Lung microvascular endothelial cell (primary cell): ENCODE measurements around the gene SLC6A19. TPM values are rescaled to one million over a fixed set of nuclear protein-coding genes. Genes with fewer than 3 reads are reported as not detected.
A peak's percentile ranks its signal among the peaks of the same experiment; 100 is the strongest.

ENCODE experiments used
- DNase-seq, 2 donors: peaks; one replicate each; pipeline versions ENCODE4 v3.0.0 to v3.0.0-alpha.2; 2010; ENCODE audit warnings: low read depth in 2 of 2
- total RNA-seq: library from RNA; depleted of rRNA; stranded (reverse); fragments of >200 nt; gene quantifications from 2 replicates; pipeline ENCODE4 v1.2.1, GENCODE V29; 2014

SLC6A19 gene
- total RNA-seq, 1 donor from 2014 or later = not detected

GRCh38 chr5:1179383-1179715 is 22.0 kb upstream of the SLC6A19 start:
- no peak for DNase-seq

- DNase-seq = no peak
These were observed 21.3 kb upstream of the SLC6A19 start for GRCh38 chr5:1180096-1180495.

GRCh38 chr5:1180841-1181271 is 20.5 kb upstream of the SLC6A19 start:
- DNase-seq = no peak

DNA sequence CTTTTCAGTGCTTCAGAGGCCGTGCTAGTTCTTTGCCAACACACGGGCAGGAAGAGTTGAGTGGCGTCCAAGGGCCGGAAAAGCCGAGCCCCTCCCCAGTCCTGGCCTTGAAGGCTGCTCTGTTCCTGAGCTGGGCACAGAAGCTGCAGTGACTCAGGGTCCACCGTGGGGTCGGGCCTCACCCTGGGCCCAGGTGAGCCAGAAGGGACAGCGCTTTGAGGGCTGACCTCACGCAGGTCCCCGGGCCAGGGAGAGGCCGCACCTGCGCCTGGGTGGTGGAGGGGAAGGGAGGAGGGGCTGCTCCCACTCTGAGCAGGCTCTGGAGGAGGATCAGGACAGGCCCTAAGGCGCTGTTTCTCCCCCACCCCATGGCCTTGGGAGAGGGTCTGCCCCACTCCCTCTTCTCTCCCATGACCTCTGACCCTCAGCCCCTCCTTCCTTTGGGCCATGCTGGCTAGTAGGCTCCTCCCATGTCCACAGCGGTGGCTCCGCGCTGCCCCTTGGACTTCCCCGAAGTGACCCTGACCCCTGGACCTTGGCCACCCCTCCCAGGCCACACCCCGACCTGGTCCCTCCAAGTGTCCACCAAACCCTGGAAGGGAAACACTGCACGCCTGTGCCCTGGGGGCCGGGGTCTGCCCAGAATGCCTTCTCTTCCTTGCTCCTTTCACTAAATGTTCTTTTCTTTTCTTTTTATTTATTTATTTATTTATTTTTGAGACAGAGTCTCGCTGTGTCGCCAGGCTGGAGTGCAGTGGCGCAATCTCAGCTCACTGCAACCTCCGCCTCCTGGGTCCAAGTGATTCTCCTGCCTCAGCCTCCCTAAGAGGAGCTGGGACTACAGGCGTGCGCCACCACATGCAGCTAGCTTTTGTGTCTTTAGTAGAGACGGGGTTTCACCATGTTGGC is 19.7 kb upstream of the SLC6A19 start:
- DNase-seq = no peak

DNA sequence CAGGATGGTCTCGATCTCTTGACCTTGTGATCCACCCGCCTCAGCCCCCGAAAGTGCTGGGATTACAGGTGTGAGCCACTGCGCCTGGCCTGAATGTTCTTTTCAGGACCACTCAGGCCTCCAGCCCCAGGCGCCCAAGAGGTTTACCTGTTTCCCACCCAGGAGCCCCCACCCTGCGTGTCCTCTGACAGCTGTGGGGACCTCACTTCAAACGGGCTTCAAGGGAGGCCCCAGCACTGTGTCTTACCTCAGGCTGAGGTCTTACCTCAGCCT is 19.1 kb upstream of the SLC6A19 start:
- DNase-seq = no peak

DNA sequence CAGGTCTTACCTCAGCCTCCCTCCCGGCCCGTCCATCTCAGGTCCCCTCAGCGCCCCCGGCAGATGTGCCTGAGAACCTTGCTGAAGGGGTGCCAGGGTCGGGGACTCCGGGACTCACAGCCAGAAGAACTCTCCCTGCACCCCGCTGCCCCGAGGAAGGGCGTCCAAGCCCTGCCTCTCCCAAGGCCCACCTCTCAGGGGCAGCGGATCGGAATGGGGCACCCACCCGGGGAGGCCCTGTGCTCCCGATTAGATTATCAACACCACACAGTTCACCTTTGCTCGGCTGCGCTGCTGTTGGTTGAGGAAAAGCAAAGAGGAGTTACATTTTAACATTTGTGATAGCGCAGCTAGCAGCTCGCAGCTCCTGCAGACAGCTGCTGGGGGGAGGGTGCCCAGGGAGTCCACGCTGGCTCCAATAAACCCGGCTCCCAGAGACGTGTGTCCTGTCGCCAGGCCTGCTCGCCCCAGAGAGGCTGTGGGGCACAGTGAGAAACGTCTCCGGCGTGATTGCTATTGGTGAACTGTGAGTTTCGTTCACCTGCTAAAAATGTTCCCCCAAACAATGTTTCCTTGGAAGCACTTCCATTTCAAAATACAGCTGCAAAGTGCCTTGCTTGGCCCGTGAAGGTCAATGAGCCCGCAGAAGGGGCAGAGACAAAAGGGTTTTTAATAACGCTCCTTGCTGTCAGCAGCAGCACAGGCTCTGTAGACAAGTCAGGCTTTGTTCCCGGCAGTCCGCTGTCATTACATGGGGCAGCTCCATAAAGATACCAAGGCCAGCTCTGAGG is 18.6 kb upstream of the SLC6A19 start:
- DNase-seq = no peak

- no peak for DNase-seq
These were observed 17.8 kb upstream of the SLC6A19 start for GRCh38 chr5:1183424-1184162.

DNA sequence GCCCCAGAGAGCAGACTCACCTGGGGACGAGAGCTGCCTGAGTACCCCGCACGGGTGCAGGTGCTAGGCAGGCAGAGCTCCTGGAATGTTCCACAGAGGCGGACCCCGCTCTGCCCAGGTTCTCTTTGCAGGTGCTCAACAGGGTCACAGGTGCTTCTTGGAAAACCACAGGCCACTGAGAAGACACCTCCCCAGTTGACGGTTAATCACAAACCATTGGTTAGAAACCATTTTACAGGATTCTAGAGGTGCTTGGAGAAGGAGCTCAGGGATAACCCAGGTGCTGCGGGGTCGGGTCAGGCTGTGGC is 17.3 kb upstream of the SLC6A19 start:
- DNase-seq = no peak

DNA sequence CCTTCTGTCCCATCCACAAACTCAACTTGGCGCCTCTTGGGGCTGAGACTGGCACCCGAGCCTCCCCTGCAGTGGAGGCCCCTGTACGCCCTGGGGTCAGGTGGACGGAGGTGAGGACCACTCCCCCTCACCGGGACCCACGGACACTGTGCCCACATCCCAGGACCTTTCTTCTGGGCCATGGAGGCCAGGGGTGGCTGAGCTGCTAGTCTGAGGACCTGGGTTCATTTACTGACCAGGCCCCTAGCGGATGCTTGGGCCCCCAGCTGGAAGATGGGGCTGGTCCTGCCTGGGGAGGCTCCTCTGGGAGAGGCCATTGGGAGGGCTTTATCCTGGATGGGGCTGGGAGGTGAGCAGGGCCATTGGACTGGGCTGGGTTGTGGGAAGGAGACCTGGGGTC is 16.9 kb upstream of the SLC6A19 start:
- DNase-seq = no peak

GRCh38 chr5:1185038-1185627 is 16.3 kb upstream of the SLC6A19 start:
- DNase-seq = no peak

GRCh38 chr5:1185629-1186350 is 15.6 kb upstream of the SLC6A19 start:
- DNase-seq = peak in 1 of 2 donors; percentile 70

- no peak for DNase-seq
These were observed 14.8 kb upstream of the SLC6A19 start for GRCh38 chr5:1186351-1187233.

DNA sequence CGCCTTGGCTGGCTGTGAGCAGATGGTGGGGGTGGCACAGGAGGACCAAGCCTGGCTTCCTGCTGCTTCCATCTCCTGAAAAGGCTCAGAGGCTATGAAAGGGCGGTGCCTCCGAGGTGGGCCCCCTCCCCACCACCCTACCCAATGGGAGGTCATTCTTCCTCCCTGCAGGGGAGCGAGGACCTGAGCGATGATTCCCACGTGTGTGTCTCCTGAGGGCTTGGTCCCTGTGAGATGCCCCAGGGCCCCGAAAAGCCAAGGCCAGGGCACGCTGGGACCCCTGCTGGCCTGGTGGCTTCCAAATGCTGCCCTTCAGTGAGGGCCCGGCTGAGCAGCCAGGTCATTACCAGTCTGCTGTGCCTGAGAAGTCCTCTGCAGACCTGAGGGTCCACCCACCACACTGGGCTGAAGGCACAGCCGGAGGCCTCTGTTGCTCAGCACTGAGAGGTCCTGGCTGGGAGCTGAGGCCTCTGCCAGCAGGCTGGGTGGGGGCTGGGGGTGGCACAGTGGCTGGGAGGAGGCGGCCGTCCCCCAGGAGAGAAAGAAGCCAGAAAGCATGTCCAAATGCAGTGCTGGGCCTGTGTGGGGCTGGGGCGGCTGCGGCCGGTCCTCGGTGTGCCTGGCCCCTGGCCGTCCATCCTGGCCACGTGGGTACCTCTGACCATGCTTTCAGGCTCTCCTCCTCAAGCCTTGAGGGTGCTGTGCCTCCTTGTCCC is 14.0 kb upstream of the SLC6A19 start:
- no peak for DNase-seq

DNA sequence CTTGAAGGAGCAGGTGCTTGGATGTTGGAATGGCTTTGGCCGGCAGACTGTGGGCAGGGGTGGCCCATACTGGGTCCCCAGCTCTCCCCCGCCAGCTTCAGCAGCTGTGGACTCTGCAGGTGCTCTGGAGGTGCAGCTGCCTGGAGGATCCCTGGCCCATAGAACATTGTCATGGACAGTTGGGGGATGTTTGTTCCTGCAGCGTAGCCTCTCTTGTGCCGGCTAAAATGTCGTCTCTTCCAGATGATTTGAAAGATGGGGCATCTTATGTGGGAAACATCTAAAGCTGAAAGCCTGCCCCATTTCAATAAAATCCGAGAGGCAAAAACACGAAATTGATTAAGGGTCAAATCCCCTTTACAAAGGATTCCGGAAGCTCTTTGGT is 13.5 kb upstream of the SLC6A19 start:
- no peak for DNase-seq

DNA sequence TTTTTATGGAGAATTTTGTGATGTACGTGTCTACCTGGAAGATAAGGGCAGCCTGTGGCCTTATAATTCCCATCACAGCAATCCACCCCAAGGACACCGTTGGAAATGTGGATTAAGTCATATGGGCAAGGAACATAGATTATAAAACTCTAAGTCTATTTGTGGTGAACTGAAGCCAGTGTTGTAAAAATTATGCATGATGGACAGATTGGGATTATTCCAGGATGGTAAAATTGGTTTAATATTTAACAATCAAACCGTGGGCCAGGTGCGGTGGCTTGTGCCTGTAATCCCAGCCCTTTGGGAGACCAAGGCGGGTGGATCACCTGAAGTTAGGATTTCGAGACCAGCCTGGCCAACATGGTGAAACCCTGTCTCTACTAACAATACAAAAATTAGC is 12.9 kb upstream of the SLC6A19 start:
- no peak for DNase-seq

DNA sequence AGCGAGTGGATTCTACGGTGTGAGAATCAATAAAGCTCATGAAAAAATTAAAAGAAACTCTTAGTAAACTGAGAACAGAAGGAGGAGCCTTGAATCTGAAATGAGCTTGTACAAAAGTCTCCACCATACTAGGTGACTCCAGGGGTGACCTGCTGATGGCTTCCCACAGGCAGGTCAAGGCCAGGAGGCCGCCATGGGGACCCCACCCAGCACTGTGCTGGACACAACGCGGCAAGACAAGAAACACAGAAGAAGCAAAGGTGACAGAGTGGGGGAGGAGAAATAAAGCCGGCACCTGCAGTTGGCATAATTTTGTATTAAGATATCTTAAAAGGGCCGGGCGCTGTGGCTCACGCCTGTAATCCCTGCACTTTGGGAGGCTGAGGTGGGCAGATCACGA is 12.1 kb upstream of the SLC6A19 start:
- DNase-seq = no peak

DNA sequence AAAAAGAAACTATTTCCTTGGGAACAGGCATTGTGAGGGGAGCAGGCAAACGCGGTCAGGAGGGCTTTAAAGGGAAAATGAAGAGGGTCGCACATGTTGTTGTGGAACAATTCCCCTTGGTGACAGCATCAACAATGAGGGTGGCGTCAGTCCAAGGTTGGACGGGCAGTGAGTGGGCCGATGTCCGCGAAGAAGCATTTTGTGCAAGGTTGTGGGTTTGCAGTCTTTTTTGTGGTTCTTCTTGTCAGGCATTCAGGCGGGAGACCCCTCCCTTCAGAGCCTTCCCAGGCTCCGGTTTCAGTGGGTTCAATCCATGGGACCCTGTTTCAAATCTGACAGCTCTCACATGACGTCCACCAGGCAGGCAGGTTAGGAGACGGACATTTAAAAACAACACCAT is 11.1 kb upstream of the SLC6A19 start:
- DNase-seq = no peak

- DNase-seq = no peak
These were observed 10.6 kb upstream of the SLC6A19 start for GRCh38 chr5:1190837-1191239.

DNA sequence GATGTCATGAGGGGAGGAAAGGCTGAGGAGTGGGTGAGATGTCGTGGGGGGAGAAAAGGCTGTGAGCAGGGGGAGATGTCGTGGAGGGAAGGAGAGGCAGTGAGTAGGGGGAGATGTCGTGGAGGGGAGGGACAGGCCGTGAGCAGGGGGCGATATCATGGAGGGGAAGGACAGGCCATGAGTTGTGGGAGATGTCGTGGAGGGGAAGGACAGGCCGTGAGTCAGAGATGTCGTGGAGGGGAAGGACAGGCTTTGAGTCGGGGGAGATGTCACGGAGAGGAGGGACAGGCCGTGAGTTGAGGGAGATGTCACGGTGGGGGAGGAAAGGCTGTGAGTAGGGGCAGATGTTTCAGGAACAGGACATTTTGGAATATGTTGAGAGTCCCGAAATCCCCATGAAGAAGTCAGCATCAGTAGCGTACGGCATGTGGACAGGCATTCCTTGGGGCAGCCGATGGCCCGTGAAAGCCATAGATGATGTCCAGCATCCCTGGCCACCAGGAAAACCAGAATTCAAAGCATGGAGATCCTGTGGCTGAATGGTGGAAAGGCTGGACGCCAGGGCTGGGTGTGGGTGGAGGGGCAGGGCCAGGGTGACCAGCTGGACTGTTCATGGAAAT is 8.3 kb upstream of the SLC6A19 start:
- no peak for DNase-seq
